GM12878 (cell line): Measurements from ENCODE around the gene TNRC6C. TPM values are rescaled to one million over a fixed set of nuclear protein-coding genes. Genes with fewer than 3 reads are reported as not detected.

Source experiments
- ATAC-seq: fragments of 200-7000 bp; cut with Tn5 transposase; 3 replicates; pipeline ENCODE4 v1.9.1; 2020; ENCODE audit warnings: mild to moderate bottlenecking, moderate library complexity
- BruUV-seq: library from RNA; stranded (reverse); fragments of 400-500 nt; replicated peaks from 2 replicates; lab custom pipeline; 2021; lab: Mats Ljungman, UMichigan
- CTCF ChIA-PET: fragments of 300-600 bp; sonication (Branson Sonifier 250); formaldehyde crosslinking; extraction: SDS; loops from one replicate; lab custom pipeline; 2021; ENCODE audit warnings: inconsistent platforms; lab: Yijun Ruan, JAX
- POLR2A ChIA-PET: fragments of 350-600 bp; formaldehyde crosslinking; extraction: SDS; loops from one replicate; lab custom pipeline; 2021; ENCODE audit warnings: inconsistent platforms; lab: Charles Lee
- RAD21 ChIA-PET: fragments of 300-600 bp; sonication (Branson Sonifier 250); formaldehyde crosslinking; loops from one replicate; lab custom pipeline; 2023; ENCODE audit warnings: antibody characterized with exemption; ENCODE audit not compliant: unreplicated experiment; lab: Charles Lee
- SMC1A ChIA-PET: fragments of 300-600 bp; sonication (Branson Sonifier 250); formaldehyde crosslinking; loops from one replicate; lab custom pipeline; 2023; ENCODE audit not compliant: unreplicated experiment, uncharacterized antibody; lab: Charles Lee
- DNase-seq: peaks from one replicate; pipeline ENCODE4 v3.0.0-alpha.2; 2011; ENCODE audit warnings: low read depth, low spot score
- FAIRE-seq: peaks from 3 replicates; lab custom pipeline; 2011; peaks lifted over from hg19 to GRCh38; lab: Jason Lieb, UNC
- H2AFZ ChIP-seq: 2 replicates; pipeline ENCODE4 v1.6.0; 2011; ENCODE audit warnings: low read depth, low read length, control low read depth; ENCODE audit not compliant: control insufficient read depth
- H3K27ac ChIP-seq: 2 replicates; pipeline ENCODE4 v1.5.1; 2011; ENCODE audit warnings: control low read depth; ENCODE audit not compliant: control insufficient read depth, insufficient read depth
- H3K27me3 ChIP-seq, 2 experiments: replicated peaks in 1 of 2; 2 replicates each; pipeline versions ENCODE4 v1.6.0 to v1.6.1; 2011; ENCODE audit warnings: low read length in 1 of 2; ENCODE audit not compliant: control insufficient read depth in 2 of 2, insufficient read depth in 2 of 2
- H3K36me3 ChIP-seq, 2 experiments: 2 replicates each; pipeline ENCODE4 v1.5.1; 2011; ENCODE audit warnings: low read length in 1 of 2; ENCODE audit not compliant: control insufficient read depth in 2 of 2, insufficient read depth in 2 of 2
- H3K4me1 ChIP-seq: 2 replicates; pipeline ENCODE4 v1.6.1; 2011; ENCODE audit warnings: mild to moderate bottlenecking, low read length, moderate library complexity, mixed read lengths; ENCODE audit not compliant: control insufficient read depth, insufficient read depth
- H3K4me2 ChIP-seq: 2 replicates; pipeline ENCODE4 v1.6.0; 2011; ENCODE audit warnings: control low read depth; ENCODE audit not compliant: control insufficient read depth, insufficient read depth
- H3K4me3 ChIP-seq: fragments of 200-600 bp; sonication (generic); 2 replicates; pipeline ENCODE4 v1.5.1; 2016
- H3K79me2 ChIP-seq: 2 replicates; pipeline ENCODE4 v1.6.0; 2011; ENCODE audit warnings: low read length; ENCODE audit not compliant: control insufficient read depth, insufficient read depth
- H3K9ac ChIP-seq: 2 replicates; pipeline ENCODE4 v1.8.0; 2011; ENCODE audit warnings: low read length, control low read depth, mixed read lengths; ENCODE audit not compliant: control insufficient read depth, insufficient read depth
- H3K9me3 ChIP-seq: replicated peaks from 3 replicates; pipeline ENCODE4 v1.5.1; 2011; ENCODE audit warnings: mild to moderate bottlenecking, low read length; ENCODE audit not compliant: control insufficient read depth, insufficient read depth
- H4K20me1 ChIP-seq: 2 replicates; pipeline ENCODE4 v1.6.0; 2011; ENCODE audit not compliant: control insufficient read depth, insufficient read depth
- BCL11A ChIP-seq: IDR thresholded peaks from 2 replicates; pipeline ENCODE4 v1.6.1; 2011; ENCODE audit warnings: low read depth, low read length
- CHD2 ChIP-seq: IDR thresholded peaks from 2 replicates; pipeline ENCODE4 v1.6.1; 2011; ENCODE audit warnings: low read depth, low read length, improper control_type of control experiment, borderline replicate concordance
- ELK1 ChIP-seq: IDR thresholded peaks from 2 replicates; pipeline ENCODE4 v1.6.1; 2012; ENCODE audit warnings: low read depth, low read length, improper control_type of control experiment
- IKZF1 ChIP-seq: fragments of 450-650 bp; conservative IDR thresholded peaks from 2 replicates; pipeline ENCODE4 v1.6.1; 2017; ENCODE audit warnings: antibody characterized with exemption, mild to moderate bottlenecking
- PAX5 ChIP-seq: IDR thresholded peaks from 2 replicates; pipeline ENCODE4 v1.6.1; 2011; ENCODE audit warnings: low read depth, low read length, borderline replicate concordance
- PAX8 ChIP-seq: fragments of 450-650 bp; IDR thresholded peaks from 2 replicates; pipeline ENCODE4 v1.6.1; 2017; ENCODE audit warnings: mild to moderate bottlenecking, moderate library complexity
- PKNOX1 ChIP-seq: fragments of 450-650 bp; IDR thresholded peaks from 2 replicates; pipeline ENCODE4 v1.6.1; 2016; ENCODE audit warnings: mild to moderate bottlenecking
- PRDM15 ChIP-seq: fragments of 450-650 bp; formaldehyde crosslinking; IDR thresholded peaks from 2 replicates; pipeline ENCODE4 v1.4.0; 2020; ENCODE audit warnings: mild to moderate bottlenecking, moderate library complexity
- SRF ChIP-seq, 2 experiments: IDR thresholded peaks; 2 replicates each; pipeline ENCODE4 v1.6.1; 2011; ENCODE audit warnings: low read depth in 2 of 2, low read length in 2 of 2, mild to moderate bottlenecking in 1 of 2, moderate library complexity in 1 of 2
- WGBS: methylation state at CpG from one replicate; pipeline ENCODE4 v1.1.6; 2016; ENCODE audit warnings: low lambda C conversion rate; ENCODE audit not compliant: insufficient replicate concordance, insufficient coverage; ENCODE audit errors: missing lambda C conversion rate; 5-methylcytosine and 5-hydroxymethylcytosine counted together
- in situ Hi-C: fragments of 300-500 bp; cut with MboI; formaldehyde crosslinking; loops from 9 replicates; pipeline ENCODE4 v1.14.3; 2018; ENCODE audit warnings: mixed read lengths
- intact Hi-C: fragments of 100-400 bp; cut with micrococcal nuclease; formaldehyde crosslinking; loops from one replicate; pipeline ENCODE4 v1.14.2; 2022; ENCODE audit not compliant: unreplicated experiment
- polyA plus RNA-seq, 11 experiments: library from polyadenylated mRNA; depleted of rRNA in 4 of 11; unstranded in 6 of 11; stranded (reverse) in 5 of 11; fragments of >200 nt; fragmentation: Nextera tagmentation in 4 of 11; fragmentation: Illumina TruSeq in 1 of 11; extraction: Ambion mirVana in 4 of 11; extraction: Trizol in 1 of 11; gene quantifications; 1 replicate in 1 of 11; 2 replicates in 10 of 11; pipeline versions ENCODE4 v1.2.1 to v1.2.3, GENCODE V29; 2011 to 2016; ENCODE audit warnings: inconsistent platforms in 2 of 11, missing spikeins in 2 of 11, low read depth in 1 of 11
- total RNA-seq, 4 experiments: library from RNA; depleted of rRNA in 3 of 4; stranded (reverse); fragments of >200 nt in 3 of 4; fragmentation: Illumina TruSeq in 1 of 4; extraction: Trizol in 1 of 4; gene quantifications; 2 replicates each; pipeline versions ENCODE4 v1.2.1 to v1.2.3, GENCODE V29; 2013 to 2021

The TNRC6C gene
- total and polyA plus RNA-seq, 10 of the 15 experiments (the other 5 are each of a cell fraction or from before 2014, with no cell fraction given), result 0.40 to 6.1 (median 0.96) TPM

GRCh38 chr17:78096093-78096492 lies 137.6 kb downstream of the TNRC6C start:
- ATAC-seq (no peak), DNase-seq (no peak), FAIRE-seq (no peak)
- Histone ChIP-seq H3K36me3 (peaks cover 5 to 10% of the 10 kb centered on the region in 2 experiments; a peak in 2 of 4 replicates), H3K4me2 (no peak overlapping the region), H3K27me3 (no peaks in the 10 kb centered on the region), H3K9me3 (no peaks in the 10 kb centered on the region; the same call in 2 of the 3 replicates), H3K4me3 (no peak overlapping the region), H3K79me2 (no peaks in the 10 kb centered on the region), H3K9ac (no peak overlapping the region), H2AFZ (no peak overlapping the region), H3K27ac (no peak overlapping the region), H3K4me1 (no peaks in the 10 kb centered on the region), H4K20me1 (no peaks in the 10 kb centered on the region)
- ChIA-PET POLR2A (no interaction called here), RAD21 (interaction anchor here (1.6 kb wide), 1 partner anchor 11 kb away, joined by 9 read pairs; no protein-coding TSS in a partner anchor), CTCF (interaction anchor here (1.1 to 3.7 kb wide), 2 partner anchors 11 to 73 kb away, joined by 3 to 16 read pairs; no protein-coding TSS in a partner anchor), SMC1A (interaction anchor here (1.3 kb wide), 1 partner anchor 11 kb away, joined by 6 read pairs; no protein-coding TSS in a partner anchor)
- no TSS peak for BruUV-seq
- intact Hi-C loops (no loop called here), in situ Hi-C loops (no loop called here)
- TF ChIP-seq BCL11A, result no peak
- TF ChIP-seq PAX8, result no peak
- no peak for TF ChIP-seq SRF (IDR thresholded peaks at IDR 0.05; ENCODE audit: low read depth in 2 of 2, low read length in 2 of 2)
- TF ChIP-seq CHD2, result no peak
- TF ChIP-seq ELK1, result no peak
- TF ChIP-seq PAX5, result no peak
- no peak for TF ChIP-seq PKNOX1
- no peak for TF ChIP-seq IKZF1
- no peak for TF ChIP-seq PRDM15 (CRISPR knock-in tag)
- WGBS, result 59% methylated on average over 9 of the region's 9 CpGs
